ENCODE data around the gene GCH1. TPM values are rescaled to one million over a fixed set of nuclear protein-coding genes. Genes with fewer than 3 reads are reported as not detected.

GCH1 gene
- total RNA-seq, 1 donor, result 1.9 TPM

- TF ChIP-seq CTCF (IDR thresholded peaks at IDR 0.05; ENCODE audit: insufficient read depth, low read length), result no peak
- H3K4me3 ChIP-seq (ENCODE audit: low read depth, low read length), result no peak overlapping the region
- no peak for DNase-seq (ENCODE audit: low read depth)
Observed at GRCh38 chr14:54808326-54809161, 94.1 kb downstream of the GCH1 start.

GRCh38 chr14:54807881-54808280 is 94.7 kb downstream of the GCH1 start:
- H3K4me3 ChIP-seq (ENCODE audit: low read depth, low read length), result no peak overlapping the region
- TF ChIP-seq CTCF (IDR thresholded peaks at IDR 0.05; ENCODE audit: insufficient read depth, low read length), result no peak
- DNase-seq (ENCODE audit: low read depth), result no peak

- TF ChIP-seq CTCF (IDR thresholded peaks at IDR 0.05; ENCODE audit: insufficient read depth, low read length), result no peak
- no peak overlapping the region for H3K4me3 ChIP-seq (ENCODE audit: low read depth, low read length)
- DNase-seq (ENCODE audit: low read depth), result no peak
Observed at GRCh38 chr14:54807428-54807827, 95.2 kb downstream of the GCH1 start.

GRCh38 chr14:54806616-54807015 is 96.0 kb downstream of the GCH1 start:
- no peak for TF ChIP-seq CTCF (IDR thresholded peaks at IDR 0.05; ENCODE audit: insufficient read depth, low read length)
- H3K4me3 ChIP-seq (ENCODE audit: low read depth, low read length), result no peak overlapping the region
- no peak for DNase-seq (ENCODE audit: low read depth)

- DNase-seq (ENCODE audit: low read depth), result peak; percentile 85
- H3K4me3 ChIP-seq (ENCODE audit: low read depth, low read length), result peak overlapping the region; percentile 35
Observed at GRCh38 chr14:54805445-54806322, 96.9 kb downstream of the GCH1 start.

GRCh38 chr14:54805070-54805444 is 97.6 kb downstream of the GCH1 start:
- DNase-seq (ENCODE audit: low read depth), result peak; percentile 22
- TF ChIP-seq CTCF (IDR thresholded peaks at IDR 0.05; ENCODE audit: insufficient read depth, low read length), result no peak
- no peak overlapping the region for H3K4me3 ChIP-seq (ENCODE audit: low read depth, low read length)

More at GRCh38 chr14:54805445-54806322, 96.9 kb downstream of the GCH1 start:
- TF ChIP-seq CTCF (IDR thresholded peaks at IDR 0.05; ENCODE audit: insufficient read depth, low read length), result peak; percentile 96
